A673 (cell line): ENCODE results near the gene ADCY6. TPM values are rescaled to one million over a fixed set of nuclear protein-coding genes. Genes with fewer than 3 reads are reported as not detected.

Experiments
- BruUV-seq: library from RNA; stranded (reverse); fragments of 400-500 nt; replicated peaks from 2 replicates; lab custom pipeline; 2021; lab: Mats Ljungman, UMichigan
- CTCF ChIA-PET: fragments of 300-600 bp; sonication (Branson Sonifier 250); formaldehyde crosslinking; loops from one replicate; lab custom pipeline; 2022; ENCODE audit warnings: antibody characterized with exemption; lab: Charles Lee
- POLR2A ChIA-PET: fragments of 300-600 bp; sonication (Branson Sonifier 250); formaldehyde crosslinking; loops from one replicate; lab custom pipeline; 2022; ENCODE audit warnings: antibody characterized with exemption; ENCODE audit not compliant: low non-redundant PET; lab: Charles Lee
- DNase-seq: peaks from one replicate; pipeline ENCODE4 v3.0.0-alpha.2; 2015; ENCODE audit warnings: low spot score
- H3K27ac ChIP-seq: fragments of 200-600 bp; sonication (generic); 2 replicates; pipeline ENCODE4 v1.5.1; 2016; ENCODE audit warnings: mixed run types, low read depth, mild to moderate bottlenecking, mixed read lengths, antibody characterized with exemption, low read length; ENCODE audit not compliant: poor library complexity, severe bottlenecking
- H3K27me3 ChIP-seq: fragments of 200-600 bp; sonication (generic); replicated peaks from 2 replicates; pipeline ENCODE4 v1.6.1; 2017; ENCODE audit warnings: mixed run types, low read depth, mild to moderate bottlenecking, mixed read lengths, antibody characterized with exemption, low read length; ENCODE audit not compliant: insufficient read depth, poor library complexity
- H3K36me3 ChIP-seq: fragments of 200-600 bp; sonication (generic); 2 replicates; pipeline ENCODE4 v1.6.1; 2016; ENCODE audit warnings: mixed run types, mild to moderate bottlenecking, mixed read lengths, antibody characterized with exemption, low read length; ENCODE audit not compliant: insufficient read depth, poor library complexity, severe bottlenecking
- H3K4me1 ChIP-seq: fragments of 200-600 bp; sonication (generic); 2 replicates; pipeline ENCODE4 v1.6.1; 2017; ENCODE audit warnings: mixed run types, mild to moderate bottlenecking, mixed read lengths, antibody characterized with exemption, low read length; ENCODE audit not compliant: insufficient read depth, poor library complexity, severe bottlenecking
- H3K4me3 ChIP-seq: fragments of 200-600 bp; sonication (generic); 2 replicates; pipeline ENCODE4 v1.5.1; 2016; ENCODE audit warnings: low read depth, mixed run types, mild to moderate bottlenecking, mixed read lengths, low read length; ENCODE audit not compliant: poor library complexity, severe bottlenecking
- H3K9me3 ChIP-seq: fragments of 200-600 bp; sonication (generic); 2 replicates; pipeline ENCODE4 v1.6.1; 2016; ENCODE audit warnings: mixed run types, low read depth, mild to moderate bottlenecking, mixed read lengths, antibody characterized with exemption, low read length; ENCODE audit not compliant: poor library complexity, severe bottlenecking
- EZH2 ChIP-seq: fragments of 200-600 bp; sonication (generic); IDR thresholded peaks from 2 replicates; pipeline ENCODE4 v1.6.1; 2017; ENCODE audit warnings: borderline replicate concordance, low read depth, mild to moderate bottlenecking, mixed read lengths, antibody characterized with exemption, low read length; ENCODE audit not compliant: poor library complexity, severe bottlenecking
- intact Hi-C: fragments of 100-400 bp; cut with micrococcal nuclease; formaldehyde crosslinking; loops from one replicate; pipeline ENCODE4 v1.10.0; 2022; ENCODE audit not compliant: unreplicated experiment
- total RNA-seq: library from RNA; stranded (reverse); gene quantifications from 2 replicates; pipeline ENCODE4 v1.2.3, GENCODE V29; 2021
- TF ChIP-seq, protein P1 (sequence below): fragments of 300-800, 200-600 bp; sonication (generic); conservative IDR thresholded peaks from 2 replicates; pipeline ENCODE4 v1.5.1; 2017; ENCODE audit warnings: low read depth, mild to moderate bottlenecking, antibody characterized with exemption, low read length, moderate library complexity, mixed read lengths

Gene ADCY6
- total RNA-seq, 1 experiment from 2014 or later, result 6.8 TPM

DNA sequence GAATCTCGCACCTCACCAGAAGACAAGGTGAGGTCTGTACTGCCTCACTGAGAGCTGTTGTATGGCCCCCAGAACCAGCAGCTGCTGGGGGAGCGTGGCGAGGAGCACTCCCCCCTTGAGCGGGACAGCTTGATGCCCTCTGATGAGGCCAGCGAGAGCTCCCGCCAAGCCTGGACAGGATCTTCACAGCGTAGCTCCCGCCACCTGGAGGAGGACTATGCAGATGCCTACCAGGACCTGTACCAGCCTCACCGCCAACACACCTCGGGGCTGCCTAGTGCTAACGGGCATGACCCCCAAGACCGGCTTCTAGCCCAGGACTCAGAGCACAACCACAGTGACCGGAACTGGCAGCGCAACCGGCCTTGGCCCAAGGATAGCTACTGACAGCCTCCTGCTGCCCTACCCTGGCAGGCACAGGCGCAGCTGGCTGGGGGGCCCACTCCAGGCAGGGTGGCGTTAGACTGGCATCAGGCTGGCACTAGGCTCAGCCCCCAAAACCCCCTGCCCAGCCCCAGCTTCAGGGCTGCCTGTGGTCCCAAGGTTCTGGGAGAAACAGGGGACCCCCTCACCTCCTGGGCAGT lies 38.7 kb upstream of the ADCY6 start:
- intact Hi-C loops, result no loop called here
- peaks cover 63% of the 10 kb centered on the region for H3K36me3 ChIP-seq
- H3K27ac ChIP-seq, result no peak overlapping the region
- H3K4me3 ChIP-seq, result no peak overlapping the region
- H3K27me3 ChIP-seq, result no peaks in the 10 kb centered on the region
- TF ChIP-seq, protein P1, sequence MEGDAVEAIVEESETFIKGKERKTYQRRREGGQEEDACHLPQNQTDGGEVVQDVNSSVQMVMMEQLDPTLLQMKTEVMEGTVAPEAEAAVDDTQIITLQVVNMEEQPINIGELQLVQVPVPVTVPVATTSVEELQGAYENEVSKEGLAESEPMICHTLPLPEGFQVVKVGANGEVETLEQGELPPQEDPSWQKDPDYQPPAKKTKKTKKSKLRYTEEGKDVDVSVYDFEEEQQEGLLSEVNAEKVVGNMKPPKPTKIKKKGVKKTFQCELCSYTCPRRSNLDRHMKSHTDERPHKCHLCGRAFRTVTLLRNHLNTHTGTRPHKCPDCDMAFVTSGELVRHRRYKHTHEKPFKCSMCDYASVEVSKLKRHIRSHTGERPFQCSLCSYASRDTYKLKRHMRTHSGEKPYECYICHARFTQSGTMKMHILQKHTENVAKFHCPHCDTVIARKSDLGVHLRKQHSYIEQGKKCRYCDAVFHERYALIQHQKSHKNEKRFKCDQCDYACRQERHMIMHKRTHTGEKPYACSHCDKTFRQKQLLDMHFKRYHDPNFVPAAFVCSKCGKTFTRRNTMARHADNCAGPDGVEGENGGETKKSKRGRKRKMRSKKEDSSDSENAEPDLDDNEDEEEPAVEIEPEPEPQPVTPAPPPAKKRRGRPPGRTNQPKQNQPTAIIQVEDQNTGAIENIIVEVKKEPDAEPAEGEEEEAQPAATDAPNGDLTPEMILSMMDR, result no peak
- no peak for TF ChIP-seq EZH2
- H3K4me1 ChIP-seq, result no peaks in the 10 kb centered on the region
- CTCF ChIA-PET, result no interaction called here
- POLR2A ChIA-PET, result interaction anchor here (0.6 kb wide), 1 partner anchor 141 kb away, joined by 4 read pairs; no protein-coding TSS in a partner anchor
- no peak for DNase-seq
- H3K9me3 ChIP-seq, result no peaks in the 10 kb centered on the region
- BruUV-seq, result no TSS peak

- CTCF ChIA-PET, result no interaction called here
- DNase-seq, result no peak
- no peak overlapping the region for H3K4me3 ChIP-seq
- intact Hi-C loops, result no loop called here
- POLR2A ChIA-PET, result no interaction called here
- no peaks in the 10 kb centered on the region for H3K4me1 ChIP-seq
- H3K9me3 ChIP-seq, result no peaks in the 10 kb centered on the region
- TF ChIP-seq EZH2, result no peak
- TF ChIP-seq, protein P1, result no peak
- no peaks in the 10 kb centered on the region for H3K27me3 ChIP-seq
- H3K36me3 ChIP-seq, result peaks cover 57% of the 10 kb centered on the region
- BruUV-seq, result no TSS peak
- H3K27ac ChIP-seq, result no peak overlapping the region
Measured at GRCh38 chr12:48827026-48827425, 38.1 kb upstream of the ADCY6 start.

DNA sequence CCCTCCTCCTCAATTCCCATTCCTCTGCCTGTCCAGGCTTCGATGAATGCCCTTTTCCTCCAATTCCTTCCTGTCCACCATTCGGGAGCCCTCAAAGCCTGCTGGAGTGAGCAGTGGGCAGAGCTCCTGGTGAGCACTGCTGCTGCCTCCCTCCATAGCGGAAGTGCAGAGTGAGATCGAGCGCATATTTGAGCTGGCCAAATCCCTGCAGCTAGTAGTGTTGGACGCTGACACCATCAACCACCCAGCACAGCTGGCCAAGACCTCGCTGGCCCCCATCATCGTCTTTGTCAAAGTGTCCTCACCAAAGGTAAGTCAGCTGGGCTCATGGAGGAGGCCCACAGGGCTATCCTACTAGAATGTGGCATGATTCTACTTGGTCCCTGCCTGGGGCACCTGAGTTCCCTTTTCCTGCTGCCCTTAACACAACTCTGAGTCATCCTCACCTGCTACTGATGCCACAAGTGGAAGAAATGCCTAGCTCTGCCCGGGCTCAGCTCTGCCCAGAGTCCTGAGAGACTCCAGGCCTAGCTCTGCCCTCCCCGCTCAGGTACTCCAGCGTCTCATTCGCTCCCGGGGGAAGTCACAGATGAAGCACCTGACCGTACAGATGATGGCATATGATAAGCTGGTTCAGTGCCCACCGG lies 37.4 kb upstream of the ADCY6 start:
- Histone ChIP-seq H3K27ac (no peak overlapping the region), H3K4me3 (no peak overlapping the region), H3K4me1 (no peaks in the 10 kb centered on the region), H3K27me3 (no peaks in the 10 kb centered on the region), H3K9me3 (no peaks in the 10 kb centered on the region), H3K36me3 (peaks cover 50% of the 10 kb centered on the region)
- no peak for DNase-seq
- CTCF ChIA-PET, result no interaction called here
- TF ChIP-seq, protein P1, result no peak
- TF ChIP-seq EZH2, result no peak
- POLR2A ChIA-PET, result no interaction called here
- intact Hi-C loops, result no loop called here
- no TSS peak for BruUV-seq
